ENCODE measurements around the gene NLRP5. TPM values are rescaled to one million over a fixed set of nuclear protein-coding genes. Genes with fewer than 3 reads are reported as not detected.
"Not testable (repeated sequence)": the region's sequence is repeated elsewhere in the genome, so short reads cannot be mapped to it uniquely, and the experiment has no call there.

Gene NLRP5
- total RNA-seq, result not detected

DNA sequence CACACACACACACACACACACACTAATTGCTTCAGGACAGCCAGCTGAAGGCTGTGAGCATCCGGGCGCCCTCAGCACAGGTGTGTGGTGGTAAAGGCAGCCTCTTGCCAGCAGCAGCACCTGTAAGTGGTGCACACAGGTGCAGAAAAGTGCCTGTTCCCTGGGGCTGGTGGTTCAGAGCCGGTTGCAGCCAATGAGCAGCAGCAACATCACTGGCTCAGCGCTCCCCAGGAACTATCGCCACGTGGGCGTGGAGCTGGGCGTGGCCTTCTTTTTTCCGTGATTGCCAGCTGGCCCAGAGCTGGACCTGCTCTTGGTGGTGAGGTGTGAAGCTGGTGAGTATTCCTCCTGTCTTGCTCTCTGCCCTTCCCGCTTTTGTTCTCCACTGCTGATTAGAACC lies at the start of gene NLRP5:
Gene NLRP5, plus strand, starts transcription at position 289 of the 400 bp plus-strand sequence.
- no peak for ATAC-seq
- DNase-seq (ENCODE audit: low spot score), result no peak

GRCh38 chr19:55939206-55939605 lies 47.4 kb upstream of the NLRP5 start:
- no peak for ATAC-seq
- DNase-seq (ENCODE audit: low spot score), result no peak

- ATAC-seq, result no peak
- DNase-seq (ENCODE audit: low spot score), result no peak
Measured at GRCh38 chr19:55940306-55940705, 46.3 kb upstream of the NLRP5 start.

GRCh38 chr19:55947532-55947931 lies 39.0 kb upstream of the NLRP5 start, which contains the start of gene NLRP8:
NLRP8 (plus strand) TSS chr19:55947832.
- ATAC-seq (no peak), DNase-seq (ENCODE audit: low spot score) (no peak)

DNA sequence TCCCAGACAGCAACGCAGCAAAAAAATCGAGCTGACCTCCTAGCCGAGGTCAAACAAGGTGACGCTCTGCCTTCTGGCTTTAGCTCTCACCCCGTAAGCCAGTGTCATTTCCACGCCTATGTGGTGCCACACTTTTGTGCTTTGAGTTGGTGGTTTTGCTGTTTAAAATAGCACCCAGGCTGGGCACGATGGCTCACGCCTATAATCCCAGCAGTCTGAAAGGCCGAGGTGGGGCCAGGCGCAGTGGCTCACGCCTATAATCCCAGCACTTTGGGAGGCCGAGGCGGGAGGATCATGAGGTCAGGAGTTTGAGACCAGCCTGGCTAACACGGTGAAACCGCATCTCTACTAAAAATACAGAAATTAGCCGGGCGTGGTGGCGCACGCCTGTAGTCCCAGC lies 36.0 kb upstream of the NLRP5 start:
- ATAC-seq; DNase-seq (ENCODE audit: low spot score): not testable (repeated sequence)

GRCh38 chr19:55956431-55956830 lies 30.1 kb upstream of the NLRP5 start:
- ATAC-seq, result no peak
- no peak for DNase-seq (ENCODE audit: low spot score)

- DNase-seq (ENCODE audit: low spot score) (no peak), ATAC-seq (no peak)
Measured at GRCh38 chr19:55958356-55958755, 28.2 kb upstream of the NLRP5 start.

DNA sequence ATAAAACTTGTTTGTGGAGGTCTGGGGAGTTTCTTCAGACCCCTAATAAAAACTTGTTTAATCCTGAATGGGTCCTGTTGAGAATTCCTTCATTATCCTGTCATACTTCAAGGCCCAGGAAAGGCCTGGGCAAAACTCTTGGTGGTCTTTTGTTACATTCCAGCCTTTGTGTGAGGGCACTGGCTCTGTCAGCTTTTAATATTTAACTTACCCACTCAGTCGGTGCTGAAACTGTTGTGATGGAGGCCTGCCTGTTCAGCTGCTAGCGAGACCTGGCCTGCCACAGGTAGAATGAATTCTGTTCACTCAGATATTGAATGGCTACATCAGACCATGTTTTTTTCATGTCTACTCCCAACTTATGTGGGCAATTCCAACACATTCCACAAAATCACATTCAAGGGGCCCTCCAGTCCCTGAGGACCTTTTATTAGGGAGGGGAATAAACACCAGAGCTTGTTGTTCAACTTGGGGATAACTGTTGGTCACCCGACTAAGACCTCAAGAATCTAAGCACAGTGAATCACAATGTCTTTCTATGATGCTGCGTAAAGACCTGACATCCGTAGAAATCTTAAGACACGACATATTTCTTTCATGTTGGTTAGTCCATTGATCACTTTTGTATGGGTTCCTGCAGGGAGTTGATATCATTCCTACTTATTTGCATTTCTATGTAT lies 26.4 kb upstream of the NLRP5 start:
- DNase-seq (ENCODE audit: low spot score) (no peak), ATAC-seq (no peak)

- DNase-seq (ENCODE audit: low spot score) (no peak), ATAC-seq (no peak)
Measured at GRCh38 chr19:55962186-55962585, 24.4 kb upstream of the NLRP5 start.

DNA sequence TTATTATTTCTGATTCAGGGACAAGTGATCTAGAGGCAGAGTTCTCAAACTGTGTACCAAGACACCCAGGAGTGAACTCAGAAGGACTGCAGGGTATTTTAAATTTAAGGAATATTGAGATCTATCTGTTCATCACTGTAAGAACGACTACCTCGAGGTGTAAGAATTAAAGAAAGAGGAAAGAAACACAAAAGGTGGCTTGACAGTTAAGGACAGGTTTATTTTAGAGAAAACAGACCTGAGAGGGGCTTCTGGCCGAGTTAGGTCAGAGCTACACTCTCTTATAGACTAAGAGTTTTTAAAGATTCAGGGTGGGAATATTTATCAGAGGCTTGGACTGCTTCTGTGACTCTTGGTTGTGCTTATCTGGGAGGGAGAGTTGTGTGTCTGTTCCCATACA lies 12.6 kb upstream of the NLRP5 start:
- ATAC-seq, result no peak
- no peak for DNase-seq (ENCODE audit: low spot score)

- no peak for ATAC-seq
- DNase-seq (ENCODE audit: low spot score), result no peak
Measured at GRCh38 chr19:55980415-55980814, 6.2 kb upstream of the NLRP5 start.

GRCh38 chr19:55985254-55985653 lies 1.3 kb upstream of the NLRP5 start:
- no peak for DNase-seq (ENCODE audit: low spot score)
- no peak for ATAC-seq

- DNase-seq (ENCODE audit: low spot score) (no peak), ATAC-seq (no peak)
Measured at GRCh38 chr19:55990831-55991230, 4.3 kb downstream of the NLRP5 start.

DNA sequence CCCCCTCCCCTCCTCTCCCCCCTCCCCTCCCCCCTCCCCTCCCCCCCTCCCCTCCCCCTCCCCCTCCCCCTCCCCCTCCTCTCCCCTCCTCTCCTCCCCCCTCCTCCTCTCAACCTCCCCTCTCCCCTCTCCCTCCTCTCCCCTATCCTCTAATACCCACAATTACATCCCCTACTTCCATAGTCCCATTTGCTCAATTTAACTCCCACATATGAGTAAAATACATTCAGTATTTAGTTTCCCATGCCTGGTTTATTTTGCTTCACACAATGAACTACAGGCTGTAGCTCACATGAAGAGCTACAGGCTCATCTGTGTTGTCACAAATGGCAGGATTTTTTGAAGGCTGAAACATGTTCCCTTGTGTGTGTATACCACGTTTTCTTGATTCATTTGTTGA lies 6.9 kb downstream of the NLRP5 start:
- no peak for ATAC-seq
- no peak for DNase-seq (ENCODE audit: low spot score)

GRCh38 chr19:56014765-56015164 lies 28.2 kb downstream of the NLRP5 start:
- no peak for ATAC-seq
- no peak for DNase-seq (ENCODE audit: low spot score)

- DNase-seq (ENCODE audit: low spot score) (no peak), ATAC-seq (no peak)
Measured at GRCh38 chr19:56015756-56016155, 29.2 kb downstream of the NLRP5 start.

- ATAC-seq; DNase-seq (ENCODE audit: low spot score): not testable (repeated sequence)
Measured at GRCh38 chr19:56019325-56019724, 32.8 kb downstream of the NLRP5 start.

DNA sequence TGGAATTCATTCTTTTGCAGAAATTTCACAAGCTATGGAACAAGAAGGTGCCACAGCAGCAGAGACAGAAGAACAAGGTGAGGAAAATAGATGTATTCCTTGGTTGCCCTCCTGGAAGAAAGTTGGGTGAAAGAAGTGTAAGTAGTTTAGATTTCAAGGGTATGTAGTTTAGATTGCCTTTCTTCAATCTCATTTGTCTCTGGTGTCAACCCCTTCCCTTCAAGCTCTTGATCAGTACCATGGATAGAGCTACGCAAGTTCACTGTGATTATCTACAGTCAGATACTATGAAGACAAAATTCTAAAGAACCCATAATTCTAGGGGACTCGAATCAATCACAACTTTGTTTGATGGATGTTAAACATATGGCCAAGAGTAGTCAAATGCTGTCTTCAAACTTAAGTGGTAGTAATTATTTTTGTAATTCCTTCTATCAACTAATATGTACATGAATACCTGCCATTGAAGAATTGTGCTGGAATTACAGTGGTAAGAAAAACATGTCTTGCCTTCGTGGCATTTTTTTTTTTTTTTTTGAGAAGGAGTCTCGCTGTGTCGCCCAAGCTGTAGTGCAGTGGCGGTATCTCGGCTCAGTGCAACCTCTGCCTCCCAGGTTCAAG lies 33.9 kb downstream of the NLRP5 start:
- not testable (repeated sequence) for ATAC-seq; DNase-seq (ENCODE audit: low spot score)

GRCh38 chr19:56026769-56027168 lies 40.2 kb downstream of the NLRP5 start:
- ATAC-seq, result no peak

DNA sequence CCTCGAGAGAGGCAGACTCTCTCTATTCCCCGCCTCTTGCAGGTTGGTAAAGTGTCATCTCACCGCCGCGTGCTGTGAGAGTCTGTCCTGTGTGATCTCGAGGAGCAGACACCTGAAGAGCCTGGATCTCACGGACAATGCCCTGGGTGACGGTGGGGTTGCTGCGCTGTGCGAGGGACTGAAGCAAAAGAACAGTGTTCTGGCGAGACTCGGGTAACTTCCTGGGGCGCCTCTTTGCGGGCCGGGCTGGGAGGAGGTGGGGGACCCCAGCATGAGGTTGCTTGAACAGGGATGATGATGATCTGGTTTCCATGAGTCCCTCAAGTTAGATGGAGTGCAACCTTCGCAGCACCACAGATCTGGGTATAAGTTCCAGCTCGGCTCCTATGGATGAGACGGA lies 67.0 kb downstream of the NLRP5 start:
- no peak for DNase-seq (ENCODE audit: low spot score)

More at GRCh38 chr19:56026769-56027168, 40.2 kb downstream of the NLRP5 start:
- DNase-seq (ENCODE audit: low spot score), result no peak

DNA sequence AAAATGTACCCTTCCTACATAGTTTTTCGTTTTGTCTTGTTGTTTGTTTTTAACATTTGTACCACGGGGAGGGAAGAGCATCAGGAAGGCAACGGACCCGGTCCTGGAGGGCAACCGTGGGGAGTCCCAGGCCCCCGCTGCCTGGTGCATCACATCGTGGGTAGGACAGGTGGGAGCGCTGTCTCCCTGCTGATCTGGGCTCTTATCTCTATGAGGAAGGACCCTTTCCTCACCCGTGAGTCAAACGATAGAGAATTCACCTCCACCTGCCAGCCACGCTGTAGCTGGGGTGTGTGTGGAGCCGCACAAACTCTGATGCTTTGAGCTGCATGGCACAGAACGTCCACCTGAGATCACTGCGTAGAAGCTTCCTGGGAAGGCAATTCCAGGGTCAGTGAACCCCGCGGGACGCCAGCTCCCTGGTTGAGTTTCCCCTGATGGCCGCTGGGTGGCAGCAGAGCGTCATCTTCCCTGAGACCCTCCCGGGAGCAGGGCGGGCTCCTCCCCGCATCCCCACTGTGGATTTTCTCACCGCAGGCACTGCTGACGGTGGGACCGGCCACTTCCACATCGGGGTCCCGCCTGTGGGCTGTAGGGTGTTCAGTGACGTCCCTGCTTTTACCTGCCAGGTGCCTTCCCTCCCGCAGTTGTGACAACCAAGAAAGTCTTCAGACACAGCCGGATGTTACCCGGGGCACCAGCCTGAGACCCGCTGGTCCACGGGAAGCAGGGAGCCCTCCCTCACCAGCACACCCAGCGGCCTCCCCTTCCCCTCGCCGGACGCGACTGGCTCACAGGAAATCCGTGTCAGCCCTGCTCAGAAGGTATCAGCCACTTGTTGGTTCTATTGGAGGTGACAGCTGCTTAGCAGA lies 79.8 kb downstream of the NLRP5 start:
- peak; percentile 81 for DNase-seq (ENCODE audit: low spot score)
- peak; percentile 94 for ATAC-seq

More for the DNA sequence above, 67.0 kb downstream of the NLRP5 start:
- no peak for ATAC-seq

DNA sequence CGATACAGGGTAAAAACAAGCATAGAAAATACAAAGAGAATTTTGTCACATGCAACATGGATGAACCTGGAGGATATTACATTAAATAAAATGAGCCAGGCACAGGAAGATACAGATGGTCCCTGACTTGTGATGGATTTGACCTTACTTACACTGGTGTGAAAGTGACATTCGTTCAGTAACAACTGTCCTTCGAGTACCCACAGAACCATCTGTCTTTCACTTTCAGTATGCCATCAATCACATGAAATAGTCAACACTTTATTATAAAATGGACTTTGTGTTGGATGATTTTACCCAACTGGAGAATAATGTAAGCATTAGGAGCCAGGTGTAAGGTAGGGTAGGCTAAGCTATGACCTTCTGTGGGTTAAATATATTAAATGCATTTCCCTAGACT lies 83.1 kb downstream of the NLRP5 start:
- ATAC-seq, result no peak

More for the DNA sequence above, 83.1 kb downstream of the NLRP5 start:
- DNase-seq (ENCODE audit: low spot score), result no peak
